GM12872 (cell line): ENCODE results near the gene COL4A2.

Experiments
- CTCF ChIP-seq: IDR thresholded peaks from 3 replicates; pipeline ENCODE4 v1.5.1; 2011; ENCODE audit warnings: low read depth, mild to moderate bottlenecking, low read length, moderate library complexity; ENCODE audit not compliant: insufficient read depth

Gene COL4A2

GRCh38 chr13:110285991-110286832 lies 20.9 kb upstream of the COL4A2 start:
- TF ChIP-seq CTCF, result no peak

GRCh38 chr13:110286833-110287819 lies 20.0 kb upstream of the COL4A2 start:
- no peak for TF ChIP-seq CTCF

GRCh38 chr13:110289174-110289573 lies 17.9 kb upstream of the COL4A2 start:
- no peak for TF ChIP-seq CTCF

GRCh38 chr13:110289661-110290060 lies 17.4 kb upstream of the COL4A2 start:
- TF ChIP-seq CTCF, result no peak

- TF ChIP-seq CTCF, result no peak
These were observed 16.9 kb upstream of the COL4A2 start for GRCh38 chr13:110290153-110290552.

GRCh38 chr13:110290826-110291225 lies 16.3 kb upstream of the COL4A2 start:
- no peak for TF ChIP-seq CTCF

GRCh38 chr13:110291286-110291685 lies 15.8 kb upstream of the COL4A2 start:
- no peak for TF ChIP-seq CTCF
